HEK293 (cell line): ENCODE results near the gene SLC2A9.

ENCODE experiments used
- CTCF ChIA-PET: fragments of 350-600 bp; formaldehyde crosslinking; extraction: SDS; loops from one replicate; lab custom pipeline; 2021; ENCODE audit warnings: antibody characterized with exemption; lab: Yijun Ruan, JAX
- POLR2A ChIA-PET: fragments of 300-600 bp; formaldehyde crosslinking; extraction: SDS; loops from one replicate; lab custom pipeline; 2020; ENCODE audit warnings: antibody characterized with exemption, inconsistent platforms; lab: Yijun Ruan, JAX
- H3K27ac ChIP-seq: fragments of 200-500 bp; sonication (Bioruptor generic); 2 replicates; pipeline ENCODE4 v1.5.1; 2014; ENCODE audit warnings: low read depth, low read length, control low read depth, inconsistent platforms; ENCODE audit errors: extremely low read depth
- H3K36me3 ChIP-seq, 2 experiments: fragments of 200-500 bp in 1 of 2; sonication (Bioruptor generic) in 1 of 2; 1 replicate in 1 of 2; 2 replicates in 1 of 2; pipeline ENCODE4 v1.5.1; 2014 to 2017; ENCODE audit warnings: inconsistent platforms in 2 of 2, low read length in 2 of 2; ENCODE audit not compliant: control insufficient read depth in 2 of 2, insufficient read depth in 1 of 2
- H3K4me1 ChIP-seq: fragments of 200-500 bp; sonication (Bioruptor generic); 2 replicates; pipeline ENCODE4 v1.5.1; 2014; ENCODE audit warnings: mild to moderate bottlenecking, low read length, inconsistent platforms; ENCODE audit not compliant: control insufficient read depth, insufficient read depth
- H3K4me3 ChIP-seq: 2 replicates; pipeline ENCODE4 v1.5.1; 2011; ENCODE audit warnings: low read depth, mild to moderate bottlenecking, control low read depth, low read length, moderate library complexity
- H3K9me3 ChIP-seq: fragments of 200-500 bp; sonication (Bioruptor generic); 2 replicates; pipeline ENCODE4 v1.5.1; 2014; ENCODE audit warnings: low read depth, low read length, inconsistent platforms; ENCODE audit not compliant: control insufficient read depth, insufficient read depth
- ATF2 ChIP-seq: fragments of 450-650 bp; formaldehyde crosslinking; IDR thresholded peaks from 2 replicates; pipeline ENCODE4 v1.5.1; 2016; ENCODE audit warnings: missing biosample characterization, missing genetic modification characterization, low read depth
- BCL11A ChIP-seq: fragments of 450-650 bp; formaldehyde crosslinking; IDR thresholded peaks from 2 replicates; pipeline ENCODE4 v1.5.1; 2016; ENCODE audit warnings: low read depth, missing biosample characterization, missing genetic modification characterization
- CTCF ChIP-seq: fragments of 450-650 bp; formaldehyde crosslinking; IDR thresholded peaks from 2 replicates; pipeline ENCODE4 v1.5.1; 2016; ENCODE audit warnings: missing biosample characterization, missing genetic modification characterization
- EGR2 ChIP-seq: fragments of 450-650 bp; formaldehyde crosslinking; IDR thresholded peaks from 2 replicates; pipeline ENCODE4 v1.5.1; 2016; ENCODE audit warnings: low read depth, missing biosample characterization, missing genetic modification characterization
- KLF10 ChIP-seq: fragments of 450-650 bp; IDR thresholded peaks from 2 replicates; pipeline ENCODE4 v1.5.1; 2018; ENCODE audit warnings: missing biosample characterization, mild to moderate bottlenecking, missing genetic modification characterization
- MEIS1 ChIP-seq: sonication (generic); formaldehyde crosslinking; IDR thresholded peaks from 2 replicates; pipeline ENCODE4 v1.8.1; 2022; ENCODE audit warnings: missing genetic modification reagents, mild to moderate bottlenecking, borderline replicate concordance
- MZF1 ChIP-seq: fragments of 450-650 bp; formaldehyde crosslinking; IDR thresholded peaks from 2 replicates; pipeline ENCODE4 v1.5.1; 2017; ENCODE audit warnings: missing biosample characterization, missing genetic modification characterization, borderline replicate concordance
- PRDM1 ChIP-seq: fragments of 450-650 bp; formaldehyde crosslinking; IDR thresholded peaks from 2 replicates; pipeline ENCODE4; 2016; ENCODE audit warnings: missing biosample characterization, missing genetic modification characterization
- PRDM10 ChIP-seq: fragments of 450-650 bp; formaldehyde crosslinking; IDR thresholded peaks from 2 replicates; pipeline ENCODE4 v1.5.1; 2016; ENCODE audit warnings: missing biosample characterization, missing genetic modification characterization
- REPIN1 ChIP-seq: fragments of 450-650 bp; formaldehyde crosslinking; IDR thresholded peaks from 2 replicates; pipeline ENCODE4 v1.5.1; 2017; ENCODE audit warnings: missing biosample characterization, missing genetic modification characterization, low read depth
- SP3 ChIP-seq: fragments of 450-650 bp; formaldehyde crosslinking; IDR thresholded peaks from 2 replicates; pipeline ENCODE4 v1.5.1; 2016; ENCODE audit warnings: missing biosample characterization, missing genetic modification characterization
- WT1 ChIP-seq: fragments of 450-650 bp; formaldehyde crosslinking; IDR thresholded peaks from 2 replicates; pipeline ENCODE4 v1.5.1; 2016; ENCODE audit warnings: missing biosample characterization, missing genetic modification characterization
- ZBTB1 ChIP-seq: fragments of 450-650 bp; formaldehyde crosslinking; IDR thresholded peaks from 2 replicates; pipeline ENCODE4 v1.5.1; 2016; ENCODE audit warnings: missing biosample characterization, missing genetic modification characterization
- ZBTB49 ChIP-seq: fragments of 450-650 bp; formaldehyde crosslinking; IDR thresholded peaks from 2 replicates; pipeline ENCODE4 v1.5.1; 2016; ENCODE audit warnings: missing biosample characterization, missing genetic modification characterization, low read depth
- ZNF146 ChIP-seq: fragments of 450-650 bp; formaldehyde crosslinking; IDR thresholded peaks from 2 replicates; pipeline ENCODE4 v1.5.1; 2016; ENCODE audit warnings: missing biosample characterization, missing genetic modification characterization
- ZNF169 ChIP-seq: fragments of 450-650 bp; formaldehyde crosslinking; IDR thresholded peaks from 2 replicates; pipeline ENCODE4 v1.5.1; 2016; ENCODE audit warnings: missing biosample characterization, missing genetic modification characterization
- ZNF19 ChIP-seq: fragments of 450-650 bp; formaldehyde crosslinking; IDR thresholded peaks from 2 replicates; pipeline ENCODE4; 2016; ENCODE audit warnings: missing biosample characterization, missing genetic modification characterization, low read depth
- ZNF248 ChIP-seq: fragments of 450-650 bp; formaldehyde crosslinking; IDR thresholded peaks from 2 replicates; pipeline ENCODE4 v1.5.1; 2017; ENCODE audit warnings: missing biosample characterization, missing genetic modification characterization
- ZNF302 ChIP-seq: fragments of 450-650 bp; formaldehyde crosslinking; IDR thresholded peaks from 2 replicates; pipeline ENCODE4 v1.5.1; 2016; ENCODE audit warnings: missing biosample characterization, missing genetic modification characterization, low read depth
- ZNF354C ChIP-seq: fragments of 450-650 bp; formaldehyde crosslinking; IDR thresholded peaks from 2 replicates; pipeline ENCODE4 v1.5.1; 2016; ENCODE audit warnings: missing biosample characterization, missing genetic modification characterization, low read depth, borderline replicate concordance
- ZNF626 ChIP-seq: fragments of 450-650 bp; sonication (Bioruptor Pico); formaldehyde crosslinking; IDR thresholded peaks from 2 replicates; pipeline ENCODE4 v1.5.1; 2018; ENCODE audit warnings: missing biosample characterization, missing genetic modification characterization, inconsistent platforms
- ZNF645 ChIP-seq: fragments of 450-650 bp; formaldehyde crosslinking; IDR thresholded peaks from 2 replicates; pipeline ENCODE4; 2016; ENCODE audit warnings: missing biosample characterization, missing genetic modification characterization
- ZNF658 ChIP-seq: fragments of 450-650 bp; formaldehyde crosslinking; IDR thresholded peaks from 2 replicates; pipeline ENCODE4; 2016; ENCODE audit warnings: missing biosample characterization, missing genetic modification characterization
- ZNF76 ChIP-seq: fragments of 450-650 bp; formaldehyde crosslinking; IDR thresholded peaks from 2 replicates; pipeline ENCODE4; 2016; ENCODE audit warnings: low read depth, missing biosample characterization, missing genetic modification characterization, borderline replicate concordance
- ZNF843 ChIP-seq: fragments of 450-650 bp; formaldehyde crosslinking; IDR thresholded peaks from 2 replicates; pipeline ENCODE4 v1.5.1; 2016; ENCODE audit warnings: missing biosample characterization, missing genetic modification characterization
- ZSCAN23 ChIP-seq: fragments of 450-650 bp; formaldehyde crosslinking; IDR thresholded peaks from 2 replicates; pipeline ENCODE4 v1.5.1; 2016; ENCODE audit warnings: missing biosample characterization, missing genetic modification characterization

Gene SLC2A9

GRCh38 chr4:9832640-9833039 is 188.7 kb downstream of the SLC2A9 start:
- H3K9me3 ChIP-seq, result no peaks in the 10 kb centered on the region
- CTCF ChIA-PET, result no interaction called here
- TF ChIP-seq ZNF248 (no peak), MZF1 (no peak), CTCF (tag by site-specific recombination) (no peak), ATF2 (tag by site-specific recombination) (no peak), ZNF658 (tag by site-specific recombination) (no peak), ZNF626 (tag by site-specific recombination) (no peak), EGR2 (no peak), ZNF169 (tag by site-specific recombination) (no peak), SP3 (tag by site-specific recombination) (no peak), KLF10 (tag by site-specific recombination) (no peak), PRDM1 (tag by site-specific recombination) (no peak), PRDM10 (tag by site-specific recombination) (no peak), ZNF843 (tag by site-specific recombination) (no peak), ZNF645 (no peak), MEIS1 (CRISPR knock-in tag) (no peak), ZBTB1 (no peak)
- H3K4me3 ChIP-seq, result no peak overlapping the region
- POLR2A ChIA-PET, result no interaction called here
- no peaks in the 10 kb centered on the region for H3K4me1 ChIP-seq
- H3K27ac ChIP-seq, result no peak overlapping the region
- H3K36me3 ChIP-seq, result no peaks in the 10 kb centered on the region

GRCh38 chr4:9826551-9826950 is 194.7 kb downstream of the SLC2A9 start:
- POLR2A ChIA-PET, result no interaction called here
- CTCF ChIA-PET, result interaction anchor here (0.7 kb wide), 1 partner anchor 26 kb away, joined by 3 read pairs; no protein-coding TSS in a partner anchor

More at GRCh38 chr4:9826551-9826950, 194.7 kb downstream of the SLC2A9 start:
- H3K4me1 ChIP-seq, result no peaks in the 10 kb centered on the region
- TF ChIP-seq ZNF76 (no peak), ZNF302 (tag by site-specific recombination) (no peak), ZNF146 (tag by site-specific recombination) (no peak), ZSCAN23 (tag by site-specific recombination) (no peak), BCL11A (tag by site-specific recombination) (no peak), ZBTB49 (no peak), ZNF19 (tag by site-specific recombination) (no peak), WT1 (tag by site-specific recombination) (no peak), PRDM1 (tag by site-specific recombination) (no peak), REPIN1 (tag by site-specific recombination) (no peak), ZNF354C (no peak)
- TF ChIP-seq, all 188 proteins: peak for 0
- Histone ChIP-seq H3K9me3 (no peaks in the 10 kb centered on the region), H3K4me3 (no peak overlapping the region), H3K27ac (no peak overlapping the region), H3K36me3 (no peaks in the 10 kb centered on the region)
